Measurements from ENCODE around the gene WNT9A. TPM values are rescaled to one million over a fixed set of nuclear protein-coding genes. Genes with fewer than 3 reads are reported as not detected.

The WNT9A gene
- total RNA-seq, 3 donors from 2014 or later, result 1.1 to 2.5 (median 1.3) TPM

DNA sequence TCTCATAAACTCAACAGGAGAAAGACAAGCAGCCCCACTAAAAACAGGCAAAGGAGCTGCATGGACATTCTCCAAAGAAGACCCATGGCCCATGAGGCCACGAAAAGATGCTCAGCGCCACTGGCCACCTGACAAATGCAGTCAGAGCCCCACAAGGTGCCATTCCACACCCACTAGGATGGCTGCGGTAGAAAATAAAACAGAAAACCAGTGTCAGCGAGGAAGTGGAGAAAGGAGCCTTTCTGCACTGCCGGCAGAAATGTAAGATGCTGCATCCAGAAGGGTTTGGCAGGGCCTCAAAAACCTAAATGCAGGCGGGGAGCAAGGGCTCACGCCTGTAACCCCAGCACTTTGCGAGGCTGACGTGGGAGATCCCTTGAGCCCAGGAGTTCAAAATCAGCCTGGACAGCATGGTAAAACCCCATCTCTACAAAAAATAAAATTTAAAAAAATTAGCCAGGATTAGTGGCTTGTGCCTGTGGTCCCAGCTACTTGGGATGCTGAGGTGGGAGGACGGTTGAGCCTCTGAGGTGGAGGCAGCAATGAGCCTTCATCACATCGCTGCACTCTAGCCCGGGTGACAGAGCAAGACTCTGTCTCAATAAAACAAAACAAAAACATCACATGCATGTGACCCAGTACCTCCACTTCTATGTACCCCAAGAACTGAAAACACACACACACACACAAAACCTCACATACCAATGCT, 4.2 kb downstream of the WNT9A start:
- Histone ChIP-seq H3K36me3 (no peaks in the 10 kb centered on the region), H3K27ac (no peak overlapping the region), H3K27me3 (no peaks in the 10 kb centered on the region), H3K4me1 (peaks cover 7 to 11% of the 10 kb centered on the region in 2 donors), H3K9me3 (no peaks in the 10 kb centered on the region), H3K4me3 (no peak overlapping the region)
- intact Hi-C loops (cut with DNase I; ENCODE audit: low total_unique reads), result loop anchor here (10.0 kb wide), 2 partner anchors 179 to 459 kb away; no protein-coding TSS in a partner anchor
- DNase-seq (ENCODE audit: low spot score in 2 of 2), result no peak
- TF ChIP-seq POLR2AphosphoS5 (IDR thresholded peaks at IDR 0.05) (no peak), POLR2A (IDR thresholded peaks at IDR 0.05) (no peak), CTCF (IDR thresholded peaks at IDR 0.05) (no peak)

DNA sequence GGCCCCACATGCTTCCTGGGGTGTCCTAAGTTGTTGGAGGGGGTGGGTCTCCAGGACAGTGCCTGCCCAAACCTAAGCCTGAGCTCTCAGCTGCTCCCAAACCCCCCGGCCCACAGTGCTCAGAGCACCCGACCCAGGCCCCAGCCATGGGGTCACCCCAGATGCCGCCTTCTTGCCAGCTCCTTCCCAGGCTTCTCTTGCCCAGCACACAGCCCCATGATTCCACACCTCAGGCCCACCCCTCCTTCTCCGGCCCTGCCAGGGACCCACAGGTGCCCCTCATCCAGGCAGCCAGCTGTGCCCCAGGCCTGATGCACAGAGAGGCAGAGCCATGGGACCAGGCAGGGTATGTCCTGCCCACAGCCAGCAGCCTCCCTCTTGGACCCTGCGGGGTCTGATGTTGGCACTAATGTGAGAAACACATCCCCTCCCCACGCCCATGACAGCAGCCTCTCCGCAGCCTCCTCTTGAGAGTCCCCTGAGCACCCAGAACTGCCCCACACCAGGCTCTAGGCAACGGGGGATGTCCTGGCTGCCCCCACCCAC, 4.9 kb downstream of the WNT9A start:
- no peaks in the 10 kb centered on the region for H3K27me3 ChIP-seq
- intact Hi-C loops (cut with DNase I; ENCODE audit: low total_unique reads), result loop anchor here (10.0 kb wide), 2 partner anchors 178 to 458 kb away; no protein-coding TSS in a partner anchor
- no peak for TF ChIP-seq CTCF (IDR thresholded peaks at IDR 0.05)
- no peak for TF ChIP-seq POLR2AphosphoS5 (IDR thresholded peaks at IDR 0.05)
- no peak for TF ChIP-seq POLR2A (IDR thresholded peaks at IDR 0.05)
- H3K4me3 ChIP-seq, result no peak overlapping the region
- no peaks in the 10 kb centered on the region for H3K9me3 ChIP-seq
- peaks cover 7 to 11% of the 10 kb centered on the region in 2 donors for H3K4me1 ChIP-seq
- DNase-seq (ENCODE audit: low spot score in 2 of 2), result peak in 1 of 2 donors; percentile 40
- no peaks in the 10 kb centered on the region for H3K36me3 ChIP-seq
- H3K27ac ChIP-seq, result no peak overlapping the region

DNA sequence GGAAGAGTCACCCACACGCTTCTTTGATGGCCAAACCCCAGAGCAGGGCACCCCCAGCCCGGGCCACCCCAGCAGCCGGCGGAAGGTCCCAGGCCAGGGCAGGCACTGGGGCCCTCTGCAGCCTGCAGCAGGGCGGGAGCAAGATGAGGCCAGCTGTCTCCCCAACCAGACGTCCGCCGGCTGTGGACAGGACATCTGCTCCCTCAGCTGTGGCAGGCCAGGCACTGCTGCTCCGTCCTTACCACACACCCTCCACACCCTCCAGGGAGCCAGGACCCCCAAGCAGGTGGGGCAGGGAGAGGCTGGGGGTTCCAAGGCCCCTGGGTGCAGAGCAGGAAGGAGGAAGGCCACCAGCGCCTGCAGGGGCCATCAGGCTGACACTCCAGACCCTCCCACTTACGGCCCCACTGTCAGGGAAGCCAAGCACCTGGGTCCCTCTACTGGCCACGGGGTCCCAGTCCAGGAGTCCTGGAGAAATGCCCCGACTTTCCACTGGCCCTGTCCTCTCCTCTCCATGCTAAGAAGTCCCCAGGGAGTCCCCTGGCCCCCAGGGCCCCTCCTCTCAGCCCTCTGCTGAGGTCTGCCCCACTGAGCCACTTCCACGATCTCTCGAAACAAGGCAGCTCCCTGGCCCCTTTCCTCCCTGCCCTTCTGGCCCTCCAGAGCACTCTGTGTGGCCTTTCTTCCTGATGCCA, 5.6 kb downstream of the WNT9A start:
- peaks cover 7 to 11% of the 10 kb centered on the region in 2 donors for H3K4me1 ChIP-seq
- no peaks in the 10 kb centered on the region for H3K36me3 ChIP-seq
- intact Hi-C loops (cut with DNase I; ENCODE audit: low total_unique reads), result loop anchor here (10.0 kb wide), 2 partner anchors 177 to 457 kb away; no protein-coding TSS in a partner anchor
- H3K27me3 ChIP-seq, result no peaks in the 10 kb centered on the region
- no peaks in the 10 kb centered on the region for H3K9me3 ChIP-seq
- TF ChIP-seq POLR2A (IDR thresholded peaks at IDR 0.05), result no peak
- no peak for TF ChIP-seq CTCF (IDR thresholded peaks at IDR 0.05)
- no peak for TF ChIP-seq POLR2AphosphoS5 (IDR thresholded peaks at IDR 0.05)
- no peak overlapping the region for H3K27ac ChIP-seq
- H3K4me3 ChIP-seq, result no peak overlapping the region
- DNase-seq (ENCODE audit: low spot score in 2 of 2), result peak in 1 of 2 donors; percentile 43

GRCh38 chr1:227941509-227942020, 6.2 kb downstream of the WNT9A start:
- Histone ChIP-seq H3K4me1 (peaks cover 7 to 11% of the 10 kb centered on the region in 2 donors), H3K9me3 (no peaks in the 10 kb centered on the region), H3K27ac (no peak overlapping the region), H3K27me3 (no peaks in the 10 kb centered on the region), H3K4me3 (no peak overlapping the region), H3K36me3 (no peaks in the 10 kb centered on the region)
- intact Hi-C loops (cut with DNase I; ENCODE audit: low total_unique reads), result loop anchor here (10.0 kb wide), 2 partner anchors 177 to 457 kb away; no protein-coding TSS in a partner anchor
- TF ChIP-seq POLR2A (IDR thresholded peaks at IDR 0.05), result no peak
- TF ChIP-seq CTCF (IDR thresholded peaks at IDR 0.05), result no peak
- no peak for TF ChIP-seq POLR2AphosphoS5 (IDR thresholded peaks at IDR 0.05)
- DNase-seq (ENCODE audit: low spot score in 2 of 2), result peak in 1 of 2 donors; percentile 46
